Large intestine (tissue), 3 donors: ENCODE measurements around the gene BCAT1. TPM values are rescaled to one million over a fixed set of nuclear protein-coding genes. Genes with fewer than 3 reads are reported as not detected.

Source experiments
- DNase-seq, 2 donors: peaks; one replicate each; pipeline versions ENCODE4 v3.0.0 to v3.0.0-alpha.2; 2013
- H3K27ac ChIP-seq: one replicate; pipeline ENCODE4 v1.5.1; 2013; ENCODE audit warnings: low read length
- H3K27me3 ChIP-seq: 2 replicates; pipeline ENCODE4 v1.6.1; 2013; ENCODE audit warnings: low read length; ENCODE audit not compliant: control insufficient read depth, insufficient read depth
- H3K36me3 ChIP-seq: 2 replicates; pipeline ENCODE4 v1.6.1; 2013; ENCODE audit warnings: low read length; ENCODE audit not compliant: control insufficient read depth, insufficient read depth
- H3K4me1 ChIP-seq: one replicate; pipeline ENCODE4 v1.6.1; 2013; ENCODE audit warnings: low read length; ENCODE audit not compliant: control insufficient read depth, insufficient read depth
- H3K4me3 ChIP-seq: one replicate; pipeline ENCODE4 v1.5.1; 2013; ENCODE audit warnings: low read length
- H3K9me3 ChIP-seq: one replicate; pipeline ENCODE4 v1.6.1; 2013; ENCODE audit warnings: mild to moderate bottlenecking, low read depth, low read length, moderate library complexity; ENCODE audit not compliant: control insufficient read depth
- WGBS: methylation state at CpG from one replicate; pipeline ENCODE4 v1.1.5; 2013; ENCODE audit warnings: low lambda C conversion rate; ENCODE audit not compliant: insufficient coverage; 5-methylcytosine and 5-hydroxymethylcytosine counted together
- polyA plus RNA-seq: library from polyadenylated mRNA; unstranded; fragments of 120-200 nt; gene quantifications from one replicate; pipeline ENCODE4 v1.2.1, GENCODE V29; 2013

The BCAT1 gene
- polyA plus RNA-seq, 1 donor: 6.1 TPM

DNA sequence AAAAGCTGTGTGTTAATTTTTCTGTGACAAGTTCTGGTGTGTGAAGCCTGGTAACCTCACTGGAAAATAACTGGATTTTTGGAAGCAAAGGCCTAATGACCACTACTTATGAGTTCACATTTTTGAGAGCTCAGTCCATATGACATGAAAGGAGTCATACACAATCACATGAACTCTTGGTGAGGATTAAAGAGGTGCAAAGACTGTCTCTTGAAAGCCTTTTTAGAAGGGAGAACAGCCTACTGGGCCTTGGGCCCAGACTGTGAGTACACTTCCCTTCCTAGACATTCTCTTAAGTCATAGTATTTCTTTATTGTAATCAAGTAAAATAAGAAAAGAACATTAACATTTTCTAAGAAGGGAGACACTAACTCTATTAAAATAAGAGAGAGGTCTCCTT, 176.1 kb downstream of the BCAT1 start:
- no peaks in the 10 kb centered on the region for H3K9me3 ChIP-seq
- no peak for DNase-seq
- H3K27me3 ChIP-seq: no peaks in the 10 kb centered on the region
- H3K4me3 ChIP-seq: no peak overlapping the region
- H3K36me3 ChIP-seq: no peaks in the 10 kb centered on the region
- no peaks in the 10 kb centered on the region for H3K4me1 ChIP-seq
- H3K27ac ChIP-seq: no peak overlapping the region

DNA sequence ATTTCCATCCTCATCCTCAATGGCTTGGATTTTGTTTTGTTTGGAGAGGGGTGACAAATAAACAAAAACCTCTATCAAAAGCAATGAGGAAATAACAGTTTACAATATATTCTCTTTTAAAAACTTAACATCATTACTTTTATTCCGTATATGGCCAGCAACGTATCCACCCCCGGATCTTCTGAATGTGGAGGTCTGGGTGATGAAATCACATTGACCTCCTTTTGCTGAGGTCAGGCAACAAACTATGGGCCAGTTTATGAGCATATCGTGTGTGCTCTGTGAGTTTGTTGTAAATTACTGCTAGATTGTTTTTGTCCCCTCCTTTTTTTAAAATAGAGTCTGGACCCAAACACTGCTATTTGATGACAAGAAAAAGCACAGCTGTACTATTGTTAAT, 178.1 kb downstream of the BCAT1 start:
- Histone ChIP-seq H3K36me3 (no peaks in the 10 kb centered on the region), H3K4me3 (no peak overlapping the region), H3K4me1 (no peaks in the 10 kb centered on the region), H3K27me3 (no peaks in the 10 kb centered on the region), H3K27ac (no peak overlapping the region), H3K9me3 (peaks cover 7% of the 10 kb centered on the region)
- DNase-seq: no peak
- no CpG with 5 or more reads among the region's 4 CpGs for whole genome bisulfite sequencing

DNA sequence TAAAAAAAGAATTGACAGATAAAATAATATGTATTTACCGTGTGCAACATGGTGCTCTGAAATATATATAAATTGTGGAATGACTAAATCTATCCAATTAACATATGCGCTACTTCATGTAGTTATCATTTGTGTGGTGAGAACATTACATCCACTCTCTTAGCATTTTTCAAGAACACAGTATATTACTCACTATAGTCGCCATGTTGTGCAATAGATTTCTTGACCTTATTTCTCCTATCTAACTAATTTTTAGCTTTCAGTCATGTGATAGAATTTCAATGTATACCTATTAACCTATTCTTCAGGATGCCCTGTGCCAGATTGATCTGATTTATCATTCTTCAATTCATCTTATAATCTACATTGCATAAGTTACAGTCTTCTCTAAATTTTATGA, 178.6 kb downstream of the BCAT1 start:
- Histone ChIP-seq H3K27me3 (no peaks in the 10 kb centered on the region), H3K4me3 (no peak overlapping the region), H3K4me1 (no peaks in the 10 kb centered on the region), H3K27ac (no peak overlapping the region), H3K36me3 (no peaks in the 10 kb centered on the region), H3K9me3 (peaks cover 7% of the 10 kb centered on the region)
- 100% methylated on average over 2 of the region's 3 CpGs for WGBS
- no peak for DNase-seq

DNA sequence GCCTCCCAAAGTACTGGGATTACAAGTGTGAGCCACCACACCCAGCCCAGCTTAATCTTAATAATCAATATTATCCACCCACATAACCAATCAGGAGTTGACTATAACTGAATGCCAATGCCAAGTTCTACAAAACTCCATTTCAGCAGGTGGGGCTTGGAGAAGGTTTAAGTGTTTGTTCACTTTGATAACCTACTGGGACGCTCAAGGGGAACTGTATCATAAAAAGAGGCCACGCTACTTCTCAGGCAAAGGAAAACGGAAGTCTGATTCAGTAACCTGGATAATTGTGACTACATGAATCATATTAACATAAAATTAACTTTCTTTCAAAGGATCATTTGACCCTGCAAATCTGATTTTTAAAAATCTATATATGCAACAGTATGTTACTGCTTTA, 179.2 kb downstream of the BCAT1 start:
- WGBS: no CpG with 5 or more reads among the region's 3 CpGs
- no peak overlapping the region for H3K4me3 ChIP-seq
- H3K4me1 ChIP-seq: no peaks in the 10 kb centered on the region
- DNase-seq: no peak
- H3K9me3 ChIP-seq: peaks cover 7% of the 10 kb centered on the region
- no peaks in the 10 kb centered on the region for H3K36me3 ChIP-seq
- no peak overlapping the region for H3K27ac ChIP-seq
- H3K27me3 ChIP-seq: no peaks in the 10 kb centered on the region

DNA sequence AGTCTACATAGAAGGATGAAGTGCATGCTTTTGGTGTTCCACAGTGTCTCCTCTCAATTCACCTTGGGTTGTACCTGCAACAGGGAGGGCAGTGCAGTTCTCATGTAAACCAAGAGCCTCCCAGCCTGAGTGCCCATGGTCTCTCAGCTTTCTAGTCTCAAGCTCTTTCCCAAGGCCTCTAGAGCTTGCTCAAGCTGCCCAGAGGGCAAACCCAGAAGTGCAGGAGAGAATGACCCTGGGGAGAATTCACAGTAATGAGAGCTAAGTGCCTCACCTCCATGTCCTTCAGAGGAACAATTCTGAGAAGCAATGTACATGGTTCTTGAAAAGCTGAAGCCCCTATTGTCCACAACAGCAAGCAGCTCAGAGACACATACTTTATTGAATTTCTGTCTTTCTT, 180.5 kb downstream of the BCAT1 start:
- Histone ChIP-seq H3K4me3 (no peak overlapping the region), H3K9me3 (peaks cover 7% of the 10 kb centered on the region), H3K27me3 (no peaks in the 10 kb centered on the region), H3K36me3 (no peaks in the 10 kb centered on the region), H3K27ac (no peak overlapping the region), H3K4me1 (no peaks in the 10 kb centered on the region)
- no peak for DNase-seq

DNA sequence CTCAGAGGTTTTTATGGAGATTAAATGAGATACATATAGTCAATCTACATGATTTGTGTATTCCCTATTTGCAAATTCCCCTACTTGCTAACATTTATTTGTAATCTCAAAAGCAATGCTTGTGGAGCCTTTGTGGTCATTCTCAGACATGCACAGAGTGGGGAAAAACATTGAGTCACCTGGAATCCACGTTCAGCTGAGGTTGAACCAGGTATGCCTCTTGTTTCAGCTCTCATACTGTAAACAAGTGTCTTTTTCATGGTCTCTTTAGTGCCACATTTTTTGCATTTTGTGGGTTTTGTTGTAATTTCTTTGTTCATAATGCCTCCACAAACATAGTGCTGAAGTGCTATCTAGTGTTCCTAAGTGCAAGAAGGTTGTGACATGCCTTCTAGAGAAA, 181.9 kb downstream of the BCAT1 start:
- H3K4me3 ChIP-seq: no peak overlapping the region
- no peaks in the 10 kb centered on the region for H3K4me1 ChIP-seq
- no peaks in the 10 kb centered on the region for H3K36me3 ChIP-seq
- no peaks in the 10 kb centered on the region for H3K27me3 ChIP-seq
- H3K9me3 ChIP-seq: peaks cover 7% of the 10 kb centered on the region
- no peak overlapping the region for H3K27ac ChIP-seq
- no peak for DNase-seq
- WGBS: no CpG with 5 or more reads among the region's 1 CpG

DNA sequence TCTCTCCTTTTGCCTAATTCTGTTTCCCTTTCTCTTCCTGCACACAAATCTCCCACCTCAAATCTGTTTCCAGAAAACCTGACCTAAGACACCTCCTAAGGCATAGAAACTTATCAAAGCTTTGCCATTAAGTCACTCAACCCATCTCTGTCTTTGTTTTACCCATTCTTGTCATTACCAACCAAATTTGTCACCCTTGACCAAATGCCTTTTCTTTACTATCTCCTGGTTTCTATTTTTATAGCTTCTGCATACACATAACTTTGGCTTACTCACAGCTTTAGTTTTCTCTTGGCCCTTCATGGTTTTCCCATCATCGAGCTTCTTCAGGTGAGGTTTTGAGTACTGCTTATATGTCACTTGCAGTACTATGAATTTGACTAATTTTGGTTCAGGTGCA, 184.2 kb downstream of the BCAT1 start:
- WGBS: 100% methylated on average over 1 of the region's 1 CpG
- Histone ChIP-seq H3K4me3 (no peak overlapping the region), H3K36me3 (no peaks in the 10 kb centered on the region), H3K4me1 (no peaks in the 10 kb centered on the region), H3K27ac (no peak overlapping the region), H3K27me3 (no peaks in the 10 kb centered on the region), H3K9me3 (peaks cover 7% of the 10 kb centered on the region)
- no peak for DNase-seq

DNA sequence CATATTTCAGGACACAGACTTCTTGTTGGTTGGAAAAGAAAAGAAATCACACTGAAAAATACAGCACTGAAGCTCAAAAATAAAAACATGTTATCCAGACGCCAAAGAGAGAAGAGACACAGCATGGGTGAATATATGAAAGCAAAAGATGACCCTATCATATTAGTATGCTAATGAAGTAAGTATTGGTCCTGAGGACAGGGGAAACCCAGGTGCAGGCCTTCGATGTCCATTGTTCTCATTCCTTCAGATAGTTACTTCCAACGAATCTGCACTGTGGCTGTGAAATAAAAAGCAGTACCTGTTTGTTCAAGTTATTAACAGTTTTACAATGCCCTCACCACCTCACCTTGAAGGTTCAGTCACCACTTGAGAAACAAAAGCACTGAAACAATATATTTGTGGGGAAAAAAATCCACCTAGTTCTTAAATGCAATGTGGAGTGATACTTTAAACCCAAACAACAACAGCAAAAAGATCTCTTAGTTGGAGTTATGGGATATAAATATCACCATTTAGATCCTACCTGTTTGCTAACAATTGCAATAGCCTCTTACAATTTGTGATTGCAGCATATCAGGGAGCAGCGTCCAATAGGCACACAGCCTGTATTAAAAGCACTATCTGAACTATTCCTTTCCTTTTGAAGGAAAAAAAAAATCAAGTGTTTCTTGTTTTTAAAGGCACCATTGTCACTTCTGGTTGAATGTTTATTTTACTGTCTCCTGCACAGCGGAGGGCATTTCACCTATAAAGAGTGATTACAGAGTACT, 188.1 kb downstream of the BCAT1 start:
- 0% methylated on average over 1 of the region's 5 CpGs for WGBS
- no peak overlapping the region for H3K27ac ChIP-seq
- no peaks in the 10 kb centered on the region for H3K36me3 ChIP-seq
- no peaks in the 10 kb centered on the region for H3K9me3 ChIP-seq
- H3K4me1 ChIP-seq: no peaks in the 10 kb centered on the region
- no peak overlapping the region for H3K4me3 ChIP-seq
- H3K27me3 ChIP-seq: no peaks in the 10 kb centered on the region
- DNase-seq: no peak

DNA sequence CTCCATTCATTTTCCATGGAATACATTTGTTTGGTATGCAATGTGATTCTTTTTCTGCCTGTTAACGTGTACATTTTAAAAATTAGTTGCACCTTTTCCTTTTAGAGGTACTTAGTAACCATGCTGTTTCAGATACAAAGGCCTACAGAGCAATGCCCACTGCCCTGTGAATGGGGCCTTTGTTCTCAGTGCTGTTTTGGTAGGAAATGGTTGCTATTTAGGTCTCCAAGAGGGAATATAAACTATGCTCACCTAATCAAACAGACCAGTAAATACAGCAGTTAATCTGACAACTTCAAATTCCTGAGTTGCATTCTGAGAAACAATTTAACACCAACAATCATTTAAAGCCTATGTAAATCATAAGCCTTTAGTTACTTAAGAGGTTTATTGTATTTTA, 188.7 kb downstream of the BCAT1 start:
- WGBS: no CpG with 5 or more reads among the region's 1 CpG
- Histone ChIP-seq H3K4me3 (no peak overlapping the region), H3K27me3 (no peaks in the 10 kb centered on the region), H3K9me3 (no peaks in the 10 kb centered on the region), H3K4me1 (no peaks in the 10 kb centered on the region), H3K27ac (no peak overlapping the region), H3K36me3 (no peaks in the 10 kb centered on the region)
- DNase-seq: peak in 1 of 2 donors; percentile 58
